ENCODE measurements around the gene DHX57.

The DHX57 gene

DNA sequence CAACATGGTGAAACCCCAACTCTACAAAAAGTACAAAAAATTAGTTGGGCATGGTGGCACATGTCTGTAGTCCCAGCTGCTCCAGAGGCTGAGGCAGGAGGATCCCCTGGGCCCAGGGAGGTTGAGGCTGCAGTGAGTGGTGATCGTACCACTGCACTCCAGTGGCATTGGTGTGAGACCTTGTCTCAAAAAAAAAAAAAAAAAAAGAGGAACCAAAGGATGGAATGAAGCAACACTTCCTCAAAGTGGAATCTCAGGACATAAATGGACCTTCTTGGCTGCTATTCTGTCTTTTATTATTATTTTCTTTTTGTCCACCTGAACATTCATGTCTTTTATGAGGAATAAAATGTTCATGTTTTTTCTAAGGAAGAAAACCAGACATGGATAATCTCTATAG lies 84.0 kb downstream of the DHX57 start:
- TF ChIP-seq, protein P1, sequence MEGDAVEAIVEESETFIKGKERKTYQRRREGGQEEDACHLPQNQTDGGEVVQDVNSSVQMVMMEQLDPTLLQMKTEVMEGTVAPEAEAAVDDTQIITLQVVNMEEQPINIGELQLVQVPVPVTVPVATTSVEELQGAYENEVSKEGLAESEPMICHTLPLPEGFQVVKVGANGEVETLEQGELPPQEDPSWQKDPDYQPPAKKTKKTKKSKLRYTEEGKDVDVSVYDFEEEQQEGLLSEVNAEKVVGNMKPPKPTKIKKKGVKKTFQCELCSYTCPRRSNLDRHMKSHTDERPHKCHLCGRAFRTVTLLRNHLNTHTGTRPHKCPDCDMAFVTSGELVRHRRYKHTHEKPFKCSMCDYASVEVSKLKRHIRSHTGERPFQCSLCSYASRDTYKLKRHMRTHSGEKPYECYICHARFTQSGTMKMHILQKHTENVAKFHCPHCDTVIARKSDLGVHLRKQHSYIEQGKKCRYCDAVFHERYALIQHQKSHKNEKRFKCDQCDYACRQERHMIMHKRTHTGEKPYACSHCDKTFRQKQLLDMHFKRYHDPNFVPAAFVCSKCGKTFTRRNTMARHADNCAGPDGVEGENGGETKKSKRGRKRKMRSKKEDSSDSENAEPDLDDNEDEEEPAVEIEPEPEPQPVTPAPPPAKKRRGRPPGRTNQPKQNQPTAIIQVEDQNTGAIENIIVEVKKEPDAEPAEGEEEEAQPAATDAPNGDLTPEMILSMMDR (IDR thresholded peaks at IDR 0.05; ENCODE audit: low read length) = no peak
- no peak for TF ChIP-seq EZH2 (IDR thresholded peaks at IDR 0.05; ENCODE audit: borderline replicate concordance, low read length)
- H3K4me1 ChIP-seq (ENCODE audit: insufficient read depth, low read length, severe bottlenecking) = no peaks in the 10 kb centered on the region
- H3K9me2 ChIP-seq (ENCODE audit: low read depth, low read length) = no peaks in the 10 kb centered on the region
- H3K79me2 ChIP-seq (ENCODE audit: insufficient read depth, low read length) = no peaks in the 10 kb centered on the region
- no peaks in the 10 kb centered on the region for H3K9me3 ChIP-seq (ENCODE audit: low read length)
- no peak overlapping the region for H3K4me2 ChIP-seq (ENCODE audit: low read length)
- no peaks in the 10 kb centered on the region for H3K27me3 ChIP-seq (ENCODE audit: insufficient read depth, low read length)
- H2AFZ ChIP-seq (ENCODE audit: low read length) = no peak overlapping the region
- H3K36me3 ChIP-seq (ENCODE audit: insufficient read depth, low read length) = no peaks in the 10 kb centered on the region
- H3F3A ChIP-seq (ENCODE audit: insufficient read depth, low read length) = no peaks in the 10 kb centered on the region
- H3K27ac ChIP-seq (ENCODE audit: low read depth, low read length, poor library complexity, severe bottlenecking) = no peak overlapping the region
- H4K20me1 ChIP-seq (ENCODE audit: insufficient read depth, low read length) = no peaks in the 10 kb centered on the region
- no peak overlapping the region for H3K4me3 ChIP-seq (ENCODE audit: low read depth, low read length, poor library complexity, severe bottlenecking)
- no peak overlapping the region for H3K9ac ChIP-seq (ENCODE audit: low read length)

DNA sequence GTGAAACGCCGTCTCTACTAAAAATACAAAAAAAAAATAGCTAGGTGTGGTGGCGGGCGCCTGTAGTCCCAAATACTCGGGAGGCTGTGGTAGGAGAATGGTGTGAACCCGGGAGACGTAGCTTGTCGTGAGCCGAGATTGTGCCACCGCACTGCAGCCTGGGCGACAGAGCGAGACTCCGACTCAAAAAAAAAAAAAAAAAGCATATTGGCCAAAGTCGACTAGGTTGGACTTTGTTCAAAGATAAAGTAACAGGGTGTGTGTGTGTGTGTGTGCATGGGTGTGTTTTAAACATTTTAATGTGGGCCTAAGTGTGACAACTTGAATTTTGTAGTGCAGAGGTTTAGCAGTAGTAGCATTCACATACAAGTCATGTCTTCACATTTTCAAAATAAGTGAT lies 86.0 kb downstream of the DHX57 start:
- H3K4me1 ChIP-seq (ENCODE audit: insufficient read depth, low read length, severe bottlenecking) = no peaks in the 10 kb centered on the region
- no peaks in the 10 kb centered on the region for H4K20me1 ChIP-seq (ENCODE audit: insufficient read depth, low read length)
- H3F3A ChIP-seq (ENCODE audit: insufficient read depth, low read length) = no peaks in the 10 kb centered on the region
- no peaks in the 10 kb centered on the region for H3K36me3 ChIP-seq (ENCODE audit: insufficient read depth, low read length)
- TF ChIP-seq, protein P1 (IDR thresholded peaks at IDR 0.05; ENCODE audit: low read length) = no peak
- H3K9me3 ChIP-seq (ENCODE audit: low read length) = no peaks in the 10 kb centered on the region
- no peak overlapping the region for H3K4me2 ChIP-seq (ENCODE audit: low read length)
- no peak overlapping the region for H2AFZ ChIP-seq (ENCODE audit: low read length)
- H3K79me2 ChIP-seq (ENCODE audit: insufficient read depth, low read length) = no peaks in the 10 kb centered on the region
- no peak overlapping the region for H3K4me3 ChIP-seq (ENCODE audit: low read depth, low read length, poor library complexity, severe bottlenecking)
- no peak overlapping the region for H3K27ac ChIP-seq (ENCODE audit: low read depth, low read length, poor library complexity, severe bottlenecking)
- H3K9ac ChIP-seq (ENCODE audit: low read length) = no peak overlapping the region
- no peaks in the 10 kb centered on the region for H3K27me3 ChIP-seq (ENCODE audit: insufficient read depth, low read length)
- no peaks in the 10 kb centered on the region for H3K9me2 ChIP-seq (ENCODE audit: low read depth, low read length)

DNA sequence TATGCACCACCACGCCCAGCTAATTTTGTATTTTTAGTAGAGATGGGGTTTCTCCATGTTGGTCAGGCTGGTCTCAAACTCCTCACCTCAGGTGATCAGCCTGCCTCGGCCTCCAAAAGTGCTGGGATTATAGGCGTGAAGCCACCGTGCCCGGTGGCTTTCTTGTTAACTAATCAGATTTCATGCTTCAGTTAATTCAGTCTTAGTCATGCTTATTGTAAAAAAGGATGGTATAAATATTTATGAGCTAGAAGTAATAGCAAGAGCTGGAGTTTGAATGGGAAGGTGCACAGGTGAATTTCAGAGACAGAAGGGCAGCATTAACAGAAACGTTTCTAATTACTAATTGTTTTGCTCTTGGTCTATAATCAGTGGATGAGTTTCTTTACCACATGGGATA lies 87.4 kb downstream of the DHX57 start:
- Histone ChIP-seq H3K9me2 (ENCODE audit: low read depth, low read length) (no peaks in the 10 kb centered on the region), H3K4me2 (ENCODE audit: low read length) (no peak overlapping the region), H3K4me3 (ENCODE audit: low read depth, low read length, poor library complexity, severe bottlenecking) (no peak overlapping the region), H3K27me3 (ENCODE audit: insufficient read depth, low read length) (no peaks in the 10 kb centered on the region), H3K4me1 (ENCODE audit: insufficient read depth, low read length, severe bottlenecking) (no peaks in the 10 kb centered on the region), H2AFZ (ENCODE audit: low read length) (no peak overlapping the region), H3K27ac (ENCODE audit: low read depth, low read length, poor library complexity, severe bottlenecking) (no peak overlapping the region), H3K36me3 (ENCODE audit: insufficient read depth, low read length) (no peaks in the 10 kb centered on the region), H3K79me2 (ENCODE audit: insufficient read depth, low read length) (no peaks in the 10 kb centered on the region), H3F3A (ENCODE audit: insufficient read depth, low read length) (no peaks in the 10 kb centered on the region), H4K20me1 (ENCODE audit: insufficient read depth, low read length) (no peaks in the 10 kb centered on the region), H3K9me3 (ENCODE audit: low read length) (no peaks in the 10 kb centered on the region), H3K9ac (ENCODE audit: low read length) (no peak overlapping the region)
- TF ChIP-seq, protein P1 (IDR thresholded peaks at IDR 0.05; ENCODE audit: low read length) = no peak
- no peak for TF ChIP-seq EZH2 (IDR thresholded peaks at IDR 0.05; ENCODE audit: borderline replicate concordance, low read length)

Data from OCI-LY1 (cell line).